ENCODE measurements around the gene GSTA3. TPM values are rescaled to one million over a fixed set of nuclear protein-coding genes. Genes with fewer than 3 reads are reported as not detected.
A peak's percentile ranks its signal among the peaks of the same experiment; 100 is the strongest.
"Not testable (repeated sequence)": the region's sequence is repeated elsewhere in the genome, so short reads cannot be mapped to it uniquely, and the experiment has no call there.

The GSTA3 gene
- not detected for total RNA-seq

- no peak for DNase-seq (ENCODE audit: low read depth in 2 of 3, low spot score in 2 of 3)
Observed at GRCh38 chr6:52909531-52909930, at the start of gene GSTA3. GSTA3 (minus strand) TSS chr6:52909698; CDS start chr6:52905834, 3,864 bp downstream.

- DNase-seq (ENCODE audit: low read depth in 2 of 3, low spot score in 2 of 3) = no peak
Observed at GRCh38 chr6:52958546-52959255, 49.2 kb upstream of the GSTA3 start.

GRCh38 chr6:52955871-52956270 is 46.4 kb upstream of the GSTA3 start:
- no peak for DNase-seq (ENCODE audit: low read depth in 2 of 3, low spot score in 2 of 3)

GRCh38 chr6:52953911-52954839 is 44.7 kb upstream of the GSTA3 start:
- no peak for DNase-seq (ENCODE audit: low read depth in 2 of 3, low spot score in 2 of 3)

GRCh38 chr6:52946306-52946705 is 36.8 kb upstream of the GSTA3 start:
- DNase-seq (ENCODE audit: low read depth in 2 of 3, low spot score in 2 of 3) = no peak

DNA sequence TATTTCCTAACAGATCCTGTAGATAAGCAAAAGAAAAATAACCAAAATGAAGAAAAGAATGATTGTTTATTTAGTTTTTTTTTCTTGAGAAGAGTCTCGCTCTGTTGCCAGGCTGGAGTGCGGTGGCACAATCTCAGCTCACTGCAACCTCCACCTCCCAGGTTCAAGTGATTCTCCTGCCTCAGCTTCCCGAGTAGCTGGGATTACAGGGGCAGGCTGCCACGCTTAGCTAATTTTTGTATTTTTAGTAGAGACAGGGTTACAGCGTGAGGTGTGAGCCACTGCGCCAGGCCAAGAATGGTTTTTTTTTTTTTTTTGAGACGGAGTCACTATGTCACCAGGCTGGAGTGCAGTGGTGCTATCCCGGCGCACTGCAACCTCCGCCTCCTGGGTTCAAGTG is 33.3 kb upstream of the GSTA3 start:
- DNase-seq (ENCODE audit: low read depth in 2 of 3, low spot score in 2 of 3) = not testable (repeated sequence)

GRCh38 chr6:52942221-52942620 is 32.7 kb upstream of the GSTA3 start:
- no peak for DNase-seq (ENCODE audit: low read depth in 2 of 3, low spot score in 2 of 3)

- DNase-seq (ENCODE audit: low read depth in 2 of 3, low spot score in 2 of 3) = no peak
Observed at GRCh38 chr6:52937908-52938307, 28.4 kb upstream of the GSTA3 start.

DNA sequence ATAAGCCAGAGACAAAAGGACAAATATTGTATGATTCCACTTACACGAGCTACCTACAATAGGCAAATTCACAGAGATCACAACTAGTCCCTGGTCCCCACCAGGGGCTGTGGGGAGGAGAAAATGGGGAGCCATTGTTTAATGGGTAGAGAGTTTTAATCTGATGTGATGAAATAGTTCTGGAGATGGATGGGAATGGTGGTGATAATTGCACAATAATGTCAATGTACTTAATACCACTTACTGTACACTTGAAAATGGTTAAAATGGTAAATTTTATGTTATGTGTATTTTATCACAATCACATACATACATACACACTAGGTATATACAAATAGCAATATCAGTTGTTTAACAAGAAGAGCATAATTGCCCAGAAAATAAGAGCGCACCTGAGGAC is 24.3 kb upstream of the GSTA3 start:
- no peak for DNase-seq (ENCODE audit: low read depth in 2 of 3, low spot score in 2 of 3)

GRCh38 chr6:52931351-52931750 is 21.9 kb upstream of the GSTA3 start:
- DNase-seq (ENCODE audit: low read depth in 2 of 3, low spot score in 2 of 3) = no peak

- peak in 2 of 3 donors; percentile 2 to 11 for DNase-seq (ENCODE audit: low read depth in 2 of 3, low spot score in 2 of 3)
Observed at GRCh38 chr6:52929321-52930164, 20.0 kb upstream of the GSTA3 start.

- no peak for DNase-seq (ENCODE audit: low read depth in 2 of 3, low spot score in 2 of 3)
Observed at GRCh38 chr6:52927451-52927850, 18.0 kb upstream of the GSTA3 start.

GRCh38 chr6:52925919-52926792 is 16.7 kb upstream of the GSTA3 start:
- DNase-seq (ENCODE audit: low read depth in 2 of 3, low spot score in 2 of 3) = no peak

GRCh38 chr6:52925042-52925441 is 15.5 kb upstream of the GSTA3 start:
- DNase-seq (ENCODE audit: low read depth in 2 of 3, low spot score in 2 of 3) = no peak

GRCh38 chr6:52923689-52924088 is 14.2 kb upstream of the GSTA3 start:
- DNase-seq (ENCODE audit: low read depth in 2 of 3, low spot score in 2 of 3) = not testable (repeated sequence)

- DNase-seq (ENCODE audit: low read depth in 2 of 3, low spot score in 2 of 3) = no peak
Observed at GRCh38 chr6:52922161-52922560, 12.7 kb upstream of the GSTA3 start.

DNA sequence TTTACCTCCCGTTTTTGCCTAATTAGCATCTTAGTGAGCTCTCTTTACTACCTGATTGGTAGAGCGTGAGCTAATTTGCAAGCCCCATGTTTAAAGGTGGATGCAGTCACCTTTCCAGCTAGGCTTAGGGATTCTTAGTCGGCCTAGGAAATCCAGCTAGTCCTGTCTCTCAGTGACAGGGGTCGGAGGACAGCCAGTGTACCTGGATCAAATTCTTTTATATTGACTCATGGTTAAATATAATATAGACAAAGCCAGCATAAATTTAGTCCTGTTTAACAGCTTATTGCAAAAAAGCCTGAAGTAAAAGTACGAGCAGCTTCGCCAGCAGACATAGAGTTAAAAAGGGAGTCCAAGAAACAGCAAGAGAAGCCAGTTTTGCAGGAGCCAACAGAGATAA is 12.2 kb upstream of the GSTA3 start:
- DNase-seq (ENCODE audit: low read depth in 2 of 3, low spot score in 2 of 3) = no peak

DNA sequence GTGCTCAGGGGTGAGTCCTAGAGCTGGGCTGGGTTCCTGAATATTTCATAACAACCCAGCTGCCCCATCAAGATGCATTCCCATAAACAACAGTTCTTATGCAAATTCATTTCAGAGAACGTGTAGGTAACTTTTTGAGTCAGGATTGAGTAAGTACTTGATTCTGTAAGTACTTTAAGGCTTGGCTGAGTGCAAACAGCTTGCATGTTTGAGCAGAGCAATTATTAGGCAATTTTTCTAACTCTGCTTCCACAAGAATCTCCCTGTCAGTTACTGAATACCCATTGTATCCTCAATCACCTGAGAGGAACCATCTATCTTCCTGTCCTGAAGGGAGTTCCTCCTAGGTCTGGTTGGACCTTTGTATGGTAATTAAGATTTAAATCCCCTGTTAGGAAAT is 10.0 kb upstream of the GSTA3 start:
- not testable (repeated sequence) for DNase-seq (ENCODE audit: low read depth in 2 of 3, low spot score in 2 of 3)

DNA sequence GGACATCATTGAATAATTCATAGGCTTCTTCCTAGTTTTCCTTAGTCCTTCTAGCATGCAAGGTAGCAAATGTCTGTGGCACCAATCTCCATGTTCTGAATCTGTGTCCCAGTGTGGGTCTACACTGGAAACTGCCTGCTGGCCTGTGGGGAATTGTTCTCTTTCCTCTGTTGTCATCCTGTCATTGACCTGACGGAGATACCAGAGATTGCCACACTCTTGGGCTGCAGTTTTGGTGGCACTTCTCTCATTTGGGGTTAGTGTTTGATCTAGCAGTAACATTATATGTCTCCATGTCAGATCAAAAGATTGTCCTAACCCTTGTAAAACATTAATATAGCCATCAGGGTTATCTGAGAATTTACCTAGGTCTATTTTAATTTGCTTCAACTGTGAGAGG is 9.3 kb upstream of the GSTA3 start:
- DNase-seq (ENCODE audit: low read depth in 2 of 3, low spot score in 2 of 3) = not testable (repeated sequence)
